GM23338 (cell line): ENCODE results near the gene INO80E. TPM values are rescaled to one million over a fixed set of nuclear protein-coding genes. Genes with fewer than 3 reads are reported as not detected.

Experiments
- ATAC-seq: fragments of 200-7000 bp; cut with Tn5 transposase; 3 replicates; pipeline ENCODE4 v1.9.1; 2020
- DNase-seq: peaks from one replicate; pipeline ENCODE4 v3.0.0-alpha.2; 2015; ENCODE audit warnings: low spot score
- H2AFZ ChIP-seq: fragments of 200-600 bp; sonication (generic); 2 replicates; pipeline ENCODE4 v1.8.0; 2016; ENCODE audit warnings: antibody characterized with exemption, mild to moderate bottlenecking, moderate library complexity
- H3F3A ChIP-seq: fragments of 200-600 bp; sonication (generic); replicated peaks from 2 replicates; pipeline ENCODE4 v1.8.0; 2017; ENCODE audit warnings: antibody characterized with exemption, mixed run types, low read depth
- H3K27ac ChIP-seq: fragments of 200-600 bp; sonication (generic); 2 replicates; pipeline ENCODE4 v1.6.1; 2016; ENCODE audit warnings: low read depth
- H3K27me3 ChIP-seq: fragments of 200-600 bp; sonication (generic); 2 replicates; pipeline ENCODE4 v1.8.0; 2016; ENCODE audit warnings: mild to moderate bottlenecking, mixed run types, moderate library complexity; ENCODE audit not compliant: insufficient read depth
- H3K36me3 ChIP-seq: fragments of 200-600 bp; sonication (generic); 2 replicates; pipeline ENCODE4 v1.8.0; 2016; ENCODE audit warnings: mild to moderate bottlenecking; ENCODE audit not compliant: insufficient read depth
- H3K4me1 ChIP-seq: fragments of 200-600 bp; sonication (generic); 2 replicates; pipeline ENCODE4 v1.8.0; 2016; ENCODE audit warnings: mild to moderate bottlenecking, moderate library complexity; ENCODE audit not compliant: insufficient read depth
- H3K4me2 ChIP-seq: fragments of 200-600 bp; sonication (generic); 2 replicates; pipeline ENCODE4 v1.7.1; 2017; ENCODE audit warnings: mixed run types
- H3K4me3 ChIP-seq: fragments of 200-600 bp; sonication (generic); 2 replicates; pipeline ENCODE4 v1.6.1; 2016; ENCODE audit warnings: mixed run types
- H3K79me2 ChIP-seq: fragments of 200-600 bp; sonication (generic); replicated peaks from 2 replicates; pipeline ENCODE4 v1.8.0; 2017; ENCODE audit warnings: mild to moderate bottlenecking; ENCODE audit not compliant: insufficient read depth
- H3K9me2 ChIP-seq: fragments of 200-600 bp; sonication (generic); 2 replicates; pipeline ENCODE4 v1.8.0; 2017; ENCODE audit not compliant: insufficient read depth
- H4K20me1 ChIP-seq: fragments of 200-600 bp; sonication (generic); replicated peaks from 2 replicates; pipeline ENCODE4 v1.8.0; 2017; ENCODE audit warnings: mild to moderate bottlenecking; ENCODE audit not compliant: insufficient read depth
- H3K27ac Mint-ChIP-seq: 2 replicates; pipeline ENCODE4 v1.8.0; 2020; ENCODE audit warnings: inconsistent platforms, mild to moderate bottlenecking, moderate library complexity, mixed read lengths
- H3K27me3 Mint-ChIP-seq: 3 replicates; pipeline ENCODE4 v1.8.0; 2022; ENCODE audit warnings: low read depth, mild to moderate bottlenecking, moderate library complexity, mixed read lengths, inconsistent platforms; ENCODE audit not compliant: insufficient read depth, poor library complexity
- H3K36me3 Mint-ChIP-seq: 3 replicates; pipeline ENCODE4 v1.8.0; 2021; ENCODE audit warnings: low read depth, mild to moderate bottlenecking, inconsistent platforms, moderate library complexity, mixed read lengths
- H3K4me1 Mint-ChIP-seq: 3 replicates; pipeline ENCODE4 v1.8.0; 2020; ENCODE audit warnings: mild to moderate bottlenecking, inconsistent platforms, mixed read lengths
- H3K4me3 Mint-ChIP-seq: 3 replicates; pipeline ENCODE4 v1.8.0; 2021; ENCODE audit warnings: moderate library complexity, mild to moderate bottlenecking, inconsistent platforms, mixed read lengths
- H3K9me3 Mint-ChIP-seq: 3 replicates; pipeline ENCODE4 v1.8.0; 2020; ENCODE audit warnings: moderate library complexity, mild to moderate bottlenecking, inconsistent platforms, mixed read lengths
- CREB1 ChIP-seq: fragments of 250-450 bp; sonication (Bioruptor Pico); IDR thresholded peaks from 2 replicates; pipeline ENCODE4 v1.5.0; 2020; ENCODE audit warnings: low read depth, mild to moderate bottlenecking, moderate library complexity
- EZH2 ChIP-seq: fragments of 200-600 bp; sonication (generic); IDR thresholded peaks from one replicate; pipeline ENCODE4 v1.8.0; 2017; ENCODE audit warnings: antibody characterized with exemption, mild to moderate bottlenecking, low read depth; ENCODE audit not compliant: unreplicated experiment
- EZH2phosphoT487 ChIP-seq: fragments of 200-600 bp; sonication (generic); IDR thresholded peaks from one replicate; pipeline ENCODE4 v1.8.1; 2018; ENCODE audit warnings: antibody characterized with exemption; ENCODE audit not compliant: unreplicated experiment
- JUNB ChIP-seq: IDR thresholded peaks from one replicate; pipeline ENCODE4 v1.6.1; 2016; ENCODE audit warnings: antibody characterized with exemption; ENCODE audit not compliant: unreplicated experiment
- NANOG ChIP-seq: IDR thresholded peaks from 2 replicates; pipeline ENCODE4 v1.6.1; 2016; ENCODE audit warnings: antibody characterized with exemption, borderline replicate concordance
- POLR2AphosphoS5 ChIP-seq: IDR thresholded peaks from 2 replicates; pipeline ENCODE4 v1.6.1; 2016; ENCODE audit warnings: antibody characterized with exemption, low read depth
- STAT1 ChIP-seq: IDR thresholded peaks from one replicate; pipeline ENCODE4 v1.6.1; 2016; ENCODE audit warnings: antibody characterized with exemption; ENCODE audit not compliant: unreplicated experiment
- ZNF114 ChIP-seq: fragments of 250-450 bp; sonication (Bioruptor Pico); IDR thresholded peaks from 2 replicates; pipeline ENCODE4 v1.5.0; 2020; ENCODE audit warnings: mild to moderate bottlenecking, moderate library complexity
- ZNF331 ChIP-seq: fragments of 250-450 bp; sonication (Bioruptor Pico); IDR thresholded peaks from 2 replicates; pipeline ENCODE4 v1.5.0; 2020; ENCODE audit warnings: low read depth, mild to moderate bottlenecking, moderate library complexity
- polyA plus RNA-seq: library from polyadenylated mRNA; unstranded; fragments of >200 nt; fragmentation: Nextera tagmentation; extraction: Ambion mirVana; gene quantifications from 2 replicates; pipeline ENCODE4 v1.2.1, GENCODE V29; 2016
- total RNA-seq: library from RNA; depleted of rRNA; stranded (reverse); fragments of >200 nt; shearing (Covaris generic); gene quantifications from 2 replicates; pipeline ENCODE4 v1.2.3, GENCODE V29; 2014
- TF ChIP-seq, protein P1 (sequence below): fragments of 250-450 bp; sonication (Bioruptor Pico); IDR thresholded peaks from 2 replicates; pipeline ENCODE4 v1.5.0; 2020; ENCODE audit warnings: mild to moderate bottlenecking, moderate library complexity
- TF ChIP-seq, protein P2 (sequence below), 2 experiments: fragments of 200-600 bp in 1 of 2; sonication (generic) in 1 of 2; conservative IDR thresholded peaks; 2 replicates each; pipeline versions ENCODE4 v1.5.1 to v1.6.1; 2016 to 2017; ENCODE audit warnings: antibody characterized with exemption in 2 of 2, low read depth in 2 of 2, mild to moderate bottlenecking in 2 of 2, moderate library complexity in 1 of 2
- TF ChIP-seq, protein P3 (sequence below): IDR thresholded peaks from one replicate; pipeline ENCODE4 v1.6.1; 2018; ENCODE audit warnings: antibody characterized with exemption; ENCODE audit not compliant: unreplicated experiment
- TF ChIP-seq, protein P4 (sequence below): IDR thresholded peaks from 2 replicates; pipeline ENCODE4 v1.6.1; 2016; ENCODE audit warnings: antibody characterized with exemption

The INO80E gene
- total and polyA plus RNA-seq, 2 experiments from 2014 or later = 66.0 to 71.0 TPM

DNA sequence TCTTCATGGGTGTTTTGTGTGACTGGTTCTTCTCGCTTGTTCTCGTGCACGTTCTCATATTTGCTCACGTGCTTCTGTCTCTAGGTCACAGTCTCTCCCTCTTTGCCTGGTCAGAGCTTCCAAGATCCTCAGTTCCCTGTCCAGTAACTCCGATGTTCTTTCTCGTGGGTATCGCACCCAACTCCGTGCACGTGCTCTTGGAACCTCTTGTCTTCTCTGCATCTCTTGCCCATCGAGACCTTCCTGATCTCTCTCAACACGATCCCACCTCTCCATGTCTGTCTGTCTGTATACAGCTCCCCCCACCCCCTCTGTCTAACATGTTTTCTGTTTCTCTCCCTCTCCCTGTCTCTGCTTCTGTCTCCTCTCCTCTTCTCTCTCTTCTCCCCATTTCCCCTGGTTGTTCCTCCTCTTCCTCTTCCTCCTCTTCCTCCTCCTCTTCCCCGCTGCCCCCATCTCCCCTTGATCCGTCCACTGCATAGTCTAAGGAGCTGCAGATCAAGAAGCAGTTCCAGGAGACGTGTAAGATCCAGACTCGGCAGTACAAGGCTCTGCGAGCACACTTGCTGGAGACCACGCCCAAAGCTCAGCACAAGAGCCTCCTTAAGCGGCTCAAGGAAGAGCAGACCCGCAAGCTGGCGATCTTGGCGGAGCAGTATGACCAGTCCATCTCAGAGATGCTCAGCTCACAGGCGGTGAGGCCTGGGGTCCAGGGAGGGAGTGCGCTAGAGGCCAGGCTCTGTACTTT, 6.8 kb upstream of the INO80E start:
- TF ChIP-seq POLR2AphosphoS5 (no peak), ZNF331 (no peak), STAT1 (no peak), JUNB (no peak), CREB1 (CRISPR knock-in tag) (no peak), NANOG (no peak), EZH2phosphoT487 (no peak), ZNF114 (CRISPR knock-in tag) (no peak), EZH2 (no peak)
- TF ChIP-seq, protein P1, sequence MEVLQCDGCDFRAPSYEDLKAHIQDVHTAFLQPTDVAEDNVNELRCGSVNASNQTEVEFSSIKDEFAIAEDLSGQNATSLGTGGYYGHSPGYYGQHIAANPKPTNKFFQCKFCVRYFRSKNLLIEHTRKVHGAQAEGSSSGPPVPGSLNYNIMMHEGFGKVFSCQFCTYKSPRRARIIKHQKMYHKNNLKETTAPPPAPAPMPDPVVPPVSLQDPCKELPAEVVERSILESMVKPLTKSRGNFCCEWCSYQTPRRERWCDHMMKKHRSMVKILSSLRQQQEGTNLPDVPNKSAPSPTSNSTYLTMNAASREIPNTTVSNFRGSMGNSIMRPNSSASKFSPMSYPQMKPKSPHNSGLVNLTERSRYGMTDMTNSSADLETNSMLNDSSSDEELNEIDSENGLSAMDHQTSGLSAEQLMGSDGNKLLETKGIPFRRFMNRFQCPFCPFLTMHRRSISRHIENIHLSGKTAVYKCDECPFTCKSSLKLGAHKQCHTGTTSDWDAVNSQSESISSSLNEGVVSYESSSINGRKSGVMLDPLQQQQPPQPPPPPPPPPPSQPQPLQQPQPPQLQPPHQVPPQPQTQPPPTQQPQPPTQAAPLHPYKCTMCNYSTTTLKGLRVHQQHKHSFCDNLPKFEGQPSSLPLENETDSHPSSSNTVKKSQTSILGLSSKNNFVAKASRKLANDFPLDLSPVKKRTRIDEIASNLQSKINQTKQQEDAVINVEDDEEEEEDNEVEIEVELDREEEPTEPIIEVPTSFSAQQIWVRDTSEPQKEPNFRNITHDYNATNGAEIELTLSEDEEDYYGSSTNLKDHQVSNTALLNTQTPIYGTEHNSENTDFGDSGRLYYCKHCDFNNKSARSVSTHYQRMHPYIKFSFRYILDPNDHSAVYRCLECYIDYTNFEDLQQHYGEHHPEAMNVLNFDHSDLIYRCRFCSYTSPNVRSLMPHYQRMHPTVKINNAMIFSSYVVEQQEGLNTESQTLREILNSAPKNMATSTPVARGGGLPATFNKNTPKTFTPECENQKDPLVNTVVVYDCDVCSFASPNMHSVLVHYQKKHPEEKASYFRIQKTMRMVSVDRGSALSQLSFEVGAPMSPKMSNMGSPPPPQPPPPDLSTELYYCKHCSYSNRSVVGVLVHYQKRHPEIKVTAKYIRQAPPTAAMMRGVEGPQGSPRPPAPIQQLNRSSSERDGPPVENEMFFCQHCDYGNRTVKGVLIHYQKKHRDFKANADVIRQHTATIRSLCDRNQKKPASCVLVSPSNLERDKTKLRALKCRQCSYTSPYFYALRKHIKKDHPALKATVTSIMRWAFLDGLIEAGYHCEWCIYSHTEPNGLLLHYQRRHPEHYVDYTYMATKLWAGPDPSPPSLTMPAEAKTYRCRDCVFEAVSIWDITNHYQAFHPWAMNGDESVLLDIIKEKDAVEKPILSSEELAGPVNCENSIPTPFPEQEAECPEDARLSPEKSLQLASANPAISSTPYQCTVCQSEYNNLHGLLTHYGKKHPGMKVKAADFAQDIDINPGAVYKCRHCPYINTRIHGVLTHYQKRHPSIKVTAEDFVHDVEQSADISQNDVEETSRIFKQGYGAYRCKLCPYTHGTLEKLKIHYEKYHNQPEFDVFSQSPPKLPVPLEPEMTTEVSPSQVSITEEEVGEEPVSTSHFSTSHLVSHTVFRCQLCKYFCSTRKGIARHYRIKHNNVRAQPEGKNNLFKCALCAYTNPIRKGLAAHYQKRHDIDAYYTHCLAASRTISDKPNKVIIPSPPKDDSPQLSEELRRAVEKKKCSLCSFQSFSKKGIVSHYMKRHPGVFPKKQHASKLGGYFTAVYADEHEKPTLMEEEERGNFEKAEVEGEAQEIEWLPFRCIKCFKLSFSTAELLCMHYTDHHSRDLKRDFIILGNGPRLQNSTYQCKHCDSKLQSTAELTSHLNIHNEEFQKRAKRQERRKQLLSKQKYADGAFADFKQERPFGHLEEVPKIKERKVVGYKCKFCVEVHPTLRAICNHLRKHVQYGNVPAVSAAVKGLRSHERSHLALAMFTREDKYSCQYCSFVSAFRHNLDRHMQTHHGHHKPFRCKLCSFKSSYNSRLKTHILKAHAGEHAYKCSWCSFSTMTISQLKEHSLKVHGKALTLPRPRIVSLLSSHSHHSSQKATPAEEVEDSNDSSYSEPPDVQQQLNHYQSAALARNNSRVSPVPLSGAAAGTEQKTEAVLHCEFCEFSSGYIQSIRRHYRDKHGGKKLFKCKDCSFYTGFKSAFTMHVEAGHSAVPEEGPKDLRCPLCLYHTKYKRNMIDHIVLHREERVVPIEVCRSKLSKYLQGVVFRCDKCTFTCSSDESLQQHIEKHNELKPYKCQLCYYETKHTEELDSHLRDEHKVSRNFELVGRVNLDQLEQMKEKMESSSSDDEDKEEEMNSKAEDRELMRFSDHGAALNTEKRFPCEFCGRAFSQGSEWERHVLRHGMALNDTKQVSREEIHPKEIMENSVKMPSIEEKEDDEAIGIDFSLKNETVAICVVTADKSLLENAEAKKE (CRISPR knock-in tag) = no peak
- TF ChIP-seq, protein P2, sequence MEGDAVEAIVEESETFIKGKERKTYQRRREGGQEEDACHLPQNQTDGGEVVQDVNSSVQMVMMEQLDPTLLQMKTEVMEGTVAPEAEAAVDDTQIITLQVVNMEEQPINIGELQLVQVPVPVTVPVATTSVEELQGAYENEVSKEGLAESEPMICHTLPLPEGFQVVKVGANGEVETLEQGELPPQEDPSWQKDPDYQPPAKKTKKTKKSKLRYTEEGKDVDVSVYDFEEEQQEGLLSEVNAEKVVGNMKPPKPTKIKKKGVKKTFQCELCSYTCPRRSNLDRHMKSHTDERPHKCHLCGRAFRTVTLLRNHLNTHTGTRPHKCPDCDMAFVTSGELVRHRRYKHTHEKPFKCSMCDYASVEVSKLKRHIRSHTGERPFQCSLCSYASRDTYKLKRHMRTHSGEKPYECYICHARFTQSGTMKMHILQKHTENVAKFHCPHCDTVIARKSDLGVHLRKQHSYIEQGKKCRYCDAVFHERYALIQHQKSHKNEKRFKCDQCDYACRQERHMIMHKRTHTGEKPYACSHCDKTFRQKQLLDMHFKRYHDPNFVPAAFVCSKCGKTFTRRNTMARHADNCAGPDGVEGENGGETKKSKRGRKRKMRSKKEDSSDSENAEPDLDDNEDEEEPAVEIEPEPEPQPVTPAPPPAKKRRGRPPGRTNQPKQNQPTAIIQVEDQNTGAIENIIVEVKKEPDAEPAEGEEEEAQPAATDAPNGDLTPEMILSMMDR (conservative IDR thresholded peaks at IDR 0.05; ENCODE audit: low read depth in 2 of 2) = no peak
- TF ChIP-seq, protein P3, sequence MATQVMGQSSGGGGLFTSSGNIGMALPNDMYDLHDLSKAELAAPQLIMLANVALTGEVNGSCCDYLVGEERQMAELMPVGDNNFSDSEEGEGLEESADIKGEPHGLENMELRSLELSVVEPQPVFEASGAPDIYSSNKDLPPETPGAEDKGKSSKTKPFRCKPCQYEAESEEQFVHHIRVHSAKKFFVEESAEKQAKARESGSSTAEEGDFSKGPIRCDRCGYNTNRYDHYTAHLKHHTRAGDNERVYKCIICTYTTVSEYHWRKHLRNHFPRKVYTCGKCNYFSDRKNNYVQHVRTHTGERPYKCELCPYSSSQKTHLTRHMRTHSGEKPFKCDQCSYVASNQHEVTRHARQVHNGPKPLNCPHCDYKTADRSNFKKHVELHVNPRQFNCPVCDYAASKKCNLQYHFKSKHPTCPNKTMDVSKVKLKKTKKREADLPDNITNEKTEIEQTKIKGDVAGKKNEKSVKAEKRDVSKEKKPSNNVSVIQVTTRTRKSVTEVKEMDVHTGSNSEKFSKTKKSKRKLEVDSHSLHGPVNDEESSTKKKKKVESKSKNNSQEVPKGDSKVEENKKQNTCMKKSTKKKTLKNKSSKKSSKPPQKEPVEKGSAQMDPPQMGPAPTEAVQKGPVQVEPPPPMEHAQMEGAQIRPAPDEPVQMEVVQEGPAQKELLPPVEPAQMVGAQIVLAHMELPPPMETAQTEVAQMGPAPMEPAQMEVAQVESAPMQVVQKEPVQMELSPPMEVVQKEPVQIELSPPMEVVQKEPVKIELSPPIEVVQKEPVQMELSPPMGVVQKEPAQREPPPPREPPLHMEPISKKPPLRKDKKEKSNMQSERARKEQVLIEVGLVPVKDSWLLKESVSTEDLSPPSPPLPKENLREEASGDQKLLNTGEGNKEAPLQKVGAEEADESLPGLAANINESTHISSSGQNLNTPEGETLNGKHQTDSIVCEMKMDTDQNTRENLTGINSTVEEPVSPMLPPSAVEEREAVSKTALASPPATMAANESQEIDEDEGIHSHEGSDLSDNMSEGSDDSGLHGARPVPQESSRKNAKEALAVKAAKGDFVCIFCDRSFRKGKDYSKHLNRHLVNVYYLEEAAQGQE = no peak
- TF ChIP-seq, protein P4, sequence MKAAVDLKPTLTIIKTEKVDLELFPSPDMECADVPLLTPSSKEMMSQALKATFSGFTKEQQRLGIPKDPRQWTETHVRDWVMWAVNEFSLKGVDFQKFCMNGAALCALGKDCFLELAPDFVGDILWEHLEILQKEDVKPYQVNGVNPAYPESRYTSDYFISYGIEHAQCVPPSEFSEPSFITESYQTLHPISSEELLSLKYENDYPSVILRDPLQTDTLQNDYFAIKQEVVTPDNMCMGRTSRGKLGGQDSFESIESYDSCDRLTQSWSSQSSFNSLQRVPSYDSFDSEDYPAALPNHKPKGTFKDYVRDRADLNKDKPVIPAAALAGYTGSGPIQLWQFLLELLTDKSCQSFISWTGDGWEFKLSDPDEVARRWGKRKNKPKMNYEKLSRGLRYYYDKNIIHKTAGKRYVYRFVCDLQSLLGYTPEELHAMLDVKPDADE = no peak
- H3K79me2 ChIP-seq = no peaks in the 10 kb centered on the region
- H3K4me2 ChIP-seq = no peak overlapping the region
- Mint-ChIP-seq H3K4me3 (no peak overlapping the region; the same call in 2 of the 3 replicates), H3K27me3 (peaks cover 3% of the 10 kb centered on the region), H3K27ac (no peak overlapping the region), H3K9me3 (no peaks in the 10 kb centered on the region; the same call in 2 of the 3 replicates), H3K36me3 (peaks cover 62% of the 10 kb centered on the region), H3K4me1 (peaks cover 3% of the 10 kb centered on the region; the same call in 2 of the 3 replicates)
- no peaks in the 10 kb centered on the region for H3K27me3 ChIP-seq
- DNase-seq = no peak
- H3K36me3 ChIP-seq = peaks cover 10% of the 10 kb centered on the region
- no peak for ATAC-seq
- H4K20me1 ChIP-seq = no peaks in the 10 kb centered on the region; the same call in 1 of the 2 replicates
- H3K4me3 ChIP-seq = no peak overlapping the region
- no peak overlapping the region for H2AFZ ChIP-seq
- no peak overlapping the region for H3K27ac ChIP-seq
- no peaks in the 10 kb centered on the region for H3F3A ChIP-seq
- no peaks in the 10 kb centered on the region for H3K9me2 ChIP-seq
- H3K4me1 ChIP-seq = no peaks in the 10 kb centered on the region; the same call in 1 of the 2 replicates
